H1 (cell line): ENCODE data around the gene NHLH2.
A peak's percentile ranks its signal among the peaks of the same experiment; 100 is the strongest.

Source experiments
- CTCF ChIP-seq, 3 experiments: IDR thresholded peaks; 1 replicate in 2 of 3; 2 replicates in 1 of 3; pipeline versions ENCODE4 v1.5.1 to v1.6.1; 2011; ENCODE audit warnings: low read length in 3 of 3, mild to moderate bottlenecking in 3 of 3, inconsistent platforms in 2 of 3, low read depth in 1 of 3, moderate library complexity in 1 of 3; ENCODE audit not compliant: insufficient read depth in 1 of 3; ENCODE audit errors: control extremely low read depth in 1 of 3
- JUN ChIP-seq: IDR thresholded peaks from 2 replicates; pipeline ENCODE4 v1.6.1; 2011; ENCODE audit warnings: low read depth, mild to moderate bottlenecking, improper control_type of control experiment, low read length
- JUND ChIP-seq: IDR thresholded peaks from 2 replicates; pipeline ENCODE4 v1.6.1; 2011; ENCODE audit warnings: mild to moderate bottlenecking, improper control_type of control experiment, low read length
- MAFK ChIP-seq: IDR thresholded peaks from 2 replicates; pipeline ENCODE4 v1.6.1; 2012; ENCODE audit warnings: low read depth, mild to moderate bottlenecking, improper control_type of control experiment, low read length
- POLR2A ChIP-seq, 2 experiments: IDR thresholded peaks; 1 replicate in 1 of 2; 2 replicates in 1 of 2; pipeline ENCODE4 v1.6.1; 2011; ENCODE audit warnings: low read depth in 2 of 2, low read length in 2 of 2, mild to moderate bottlenecking in 2 of 2; ENCODE audit errors: control extremely low read depth in 1 of 2
- ZNF274 ChIP-seq: IDR thresholded peaks from 2 replicates; pipeline ENCODE4 v1.7.0; 2012; ENCODE audit warnings: low read length, borderline replicate concordance; ENCODE audit errors: extremely low read depth

GRCh38 chr1:115879977-115880376 lies 39.1 kb upstream of the NHLH2 start:
- TF ChIP-seq MAFK (no peak), ZNF274 (no peak), JUN (no peak), POLR2A (IDR thresholded peaks at IDR 0.05; ENCODE audit: control extremely low read depth in 1 of 2, low read depth in 2 of 2, low read length in 2 of 2) (no peak), CTCF (IDR thresholded peaks at IDR 0.05; ENCODE audit: control extremely low read depth in 1 of 3, insufficient read depth in 1 of 3, low read depth in 1 of 3, low read length in 3 of 3) (peak in 1 of 3 experiments; percentile 24; a peak in 1 of 4 replicates), JUND (no peak)
